Right lung (tissue), 10 donors: Measurements from ENCODE around the gene SEC22C. TPM values are rescaled to one million over a fixed set of nuclear protein-coding genes. Genes with fewer than 3 reads are reported as not detected.
"Not testable (repeated sequence)": the region's sequence is repeated elsewhere in the genome, so short reads cannot be mapped to it uniquely, and the experiment has no call there.

Experiments
- DNase-seq, 2 donors: peaks; one replicate each; pipeline ENCODE4 v3.0.0-alpha.2; 2013
- long read RNA-seq, 8 donors: transcript quantifications; one replicate each; lab custom pipeline, GENCODE V29; 2026
- polyA plus RNA-seq, 5 donors: library from polyadenylated mRNA; unstranded; fragments of 120-200 nt; gene quantifications; one replicate each; pipeline versions ENCODE4 v1.2.1 to v1.2.3, GENCODE V29; 2013; ENCODE audit warnings: inconsistent platforms in 1 of 5, low replicate concordance in 1 of 5; ENCODE audit not compliant: insufficient read length in 5 of 5, insufficient read depth in 1 of 5

SEC22C gene, protein sequence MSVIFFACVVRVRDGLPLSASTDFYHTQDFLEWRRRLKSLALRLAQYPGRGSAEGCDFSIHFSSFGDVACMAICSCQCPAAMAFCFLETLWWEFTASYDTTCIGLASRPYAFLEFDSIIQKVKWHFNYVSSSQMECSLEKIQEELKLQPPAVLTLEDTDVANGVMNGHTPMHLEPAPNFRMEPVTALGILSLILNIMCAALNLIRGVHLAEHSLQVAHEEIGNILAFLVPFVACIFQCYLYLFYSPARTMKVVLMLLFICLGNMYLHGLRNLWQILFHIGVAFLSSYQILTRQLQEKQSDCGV
- 10 to 100 TPM; 37.1 to 51.6 (median 43.3) TPM for polyA plus RNA-seq
- long read RNA-seq, donor 1, transcript SEC22C-202 (7 exons, 1,608 nt) = major isoform, 8 of 229 reads
- long read RNA-seq, donor 1, partial matches to known transcripts = 211 of 229 reads
- long read RNA-seq, donor 1, other reads (novel, unspliced or antisense) = 8 of 229 reads
- long read RNA-seq, donor 2, partial matches to known transcripts = 74 of 84 reads
- long read RNA-seq, donor 2, other reads (novel, unspliced or antisense) = 5 of 84 reads
- long read RNA-seq, donor 3, transcript SEC22C-202 (7 exons, 1,608 nt) = major isoform, 5 of 68 reads
- long read RNA-seq, donor 3, partial matches to known transcripts = 63 of 68 reads
- long read RNA-seq, donor 3, other reads (novel, unspliced or antisense) = 0 of 68 reads
- long read RNA-seq, donor 4, partial matches to known transcripts = 80 of 85 reads
- long read RNA-seq, donor 4, other reads (novel, unspliced or antisense) = 0 of 85 reads
- long read RNA-seq, donor 5, transcript SEC22C-202 (7 exons, 1,608 nt) = major isoform, 10 of 205 reads
- long read RNA-seq, donor 5, partial matches to known transcripts = 182 of 205 reads
- long read RNA-seq, donor 5, other reads (novel, unspliced or antisense) = 10 of 205 reads
- long read RNA-seq, donor 6, full-length matches to known transcripts = 12 of 144 reads
- long read RNA-seq, donor 6, partial matches to known transcripts = 123 of 144 reads
- long read RNA-seq, donor 6, other reads (novel, unspliced or antisense) = 9 of 144 reads
- long read RNA-seq, donor 7, partial matches to known transcripts = 59 of 65 reads
- long read RNA-seq, donor 7, other reads (novel, unspliced or antisense) = 0 of 65 reads
- long read RNA-seq, donor 8, partial matches to known transcripts = 41 of 68 reads
- long read RNA-seq, donor 8, other reads (novel, unspliced or antisense) = 24 of 68 reads

- DNase-seq = peak; percentile 91 to 93
Observed at GRCh38 chr3:42581709-42582473, at the start of gene SEC22C. Gene SEC22C, minus strand, starts transcription at chr3:42581967. Its CDS starts 12,921 bp downstream, at chr3:42569046.

DNA sequence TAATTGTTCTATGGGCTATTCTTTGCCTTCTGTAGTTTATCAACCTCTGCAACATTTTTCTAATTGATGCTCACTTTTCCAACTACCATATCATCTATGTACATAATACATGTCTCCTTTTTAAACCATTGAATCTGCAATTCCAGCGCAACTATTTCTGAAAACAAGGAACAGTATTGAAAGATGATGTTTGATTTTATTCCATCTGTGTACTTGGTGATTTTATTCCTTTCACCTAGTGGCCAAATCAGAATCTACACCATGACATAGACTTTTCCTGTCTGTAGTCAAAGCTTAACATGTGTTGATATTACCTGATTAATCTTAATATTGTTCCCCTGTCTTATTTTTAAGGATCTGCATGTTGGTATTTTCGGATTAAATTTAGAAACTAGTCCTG is 31.7 kb upstream of the SEC22C start:
- DNase-seq = no peak

DNA sequence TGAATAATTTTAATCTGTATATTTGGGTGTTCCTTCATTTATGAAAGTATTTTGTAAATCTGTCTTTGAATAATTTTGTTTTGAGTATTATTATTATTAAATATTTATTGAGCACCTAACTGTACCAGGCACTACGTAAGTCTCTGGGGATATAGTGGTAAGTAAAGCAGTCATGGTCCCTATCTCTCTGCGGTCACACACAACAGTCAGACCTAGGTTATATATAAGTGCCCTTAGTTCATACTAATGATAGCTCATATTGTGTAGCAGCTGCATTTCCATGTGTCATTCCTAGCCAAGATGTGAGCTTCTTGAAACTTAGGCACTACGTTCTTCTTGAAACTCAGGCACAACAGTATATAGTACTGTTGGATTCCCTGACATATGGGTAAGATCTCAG is 31.2 kb upstream of the SEC22C start:
- no peak for DNase-seq

GRCh38 chr3:42612217-42612616 is 30.4 kb upstream of the SEC22C start:
- no peak for DNase-seq

GRCh38 chr3:42610976-42611375 is 29.2 kb upstream of the SEC22C start:
- DNase-seq = no peak

GRCh38 chr3:42608581-42608980 is 26.8 kb upstream of the SEC22C start:
- DNase-seq = no peak

DNA sequence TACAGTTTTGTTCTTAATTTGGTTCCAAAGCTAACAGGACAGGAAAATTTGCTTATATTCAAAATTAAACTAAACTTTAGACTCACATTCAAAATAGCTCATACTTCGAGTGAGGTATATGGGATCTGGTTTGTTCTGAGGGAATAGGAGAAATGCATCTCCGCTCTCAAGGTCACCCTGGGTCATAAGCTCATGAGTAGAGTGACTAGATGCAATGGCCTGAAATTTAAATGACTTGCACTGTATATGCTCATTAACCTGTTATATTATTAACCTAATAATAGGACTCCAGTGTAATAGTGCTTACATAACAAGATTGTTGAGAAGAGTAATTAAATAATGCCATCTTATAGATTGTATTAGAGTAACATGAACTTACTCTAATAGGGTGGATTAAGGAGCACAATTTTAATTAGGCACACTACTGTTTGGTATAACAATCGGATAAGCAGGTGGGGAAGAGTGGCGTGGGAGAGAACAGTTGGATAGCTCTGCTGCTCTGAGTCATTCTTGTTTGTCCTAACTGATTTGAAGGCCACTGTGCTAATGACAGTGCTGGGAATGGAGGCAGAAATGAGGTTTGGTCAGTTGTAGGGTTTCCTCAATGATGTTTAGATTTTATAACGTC is 23.9 kb upstream of the SEC22C start:
- DNase-seq = no peak

DNA sequence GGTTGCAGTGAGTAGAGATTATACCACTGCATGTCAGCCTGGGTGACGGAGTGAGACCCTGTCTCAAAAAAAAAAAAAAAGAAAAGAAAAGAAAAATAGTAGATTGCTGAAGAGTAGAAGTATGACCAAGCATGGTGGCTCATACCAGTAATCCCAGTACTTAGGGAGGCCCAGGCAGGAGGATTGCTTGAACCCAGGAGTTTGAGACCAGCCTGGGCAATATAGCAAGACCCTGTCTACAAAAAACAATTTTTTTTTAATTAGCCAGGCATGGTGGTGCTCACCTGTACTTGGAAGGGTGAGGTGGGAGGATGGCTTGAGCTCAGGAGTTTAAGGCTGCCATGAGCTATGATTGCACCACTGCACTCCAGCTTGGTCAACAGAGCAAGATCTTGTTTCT is 21.2 kb upstream of the SEC22C start:
- no peak for DNase-seq

DNA sequence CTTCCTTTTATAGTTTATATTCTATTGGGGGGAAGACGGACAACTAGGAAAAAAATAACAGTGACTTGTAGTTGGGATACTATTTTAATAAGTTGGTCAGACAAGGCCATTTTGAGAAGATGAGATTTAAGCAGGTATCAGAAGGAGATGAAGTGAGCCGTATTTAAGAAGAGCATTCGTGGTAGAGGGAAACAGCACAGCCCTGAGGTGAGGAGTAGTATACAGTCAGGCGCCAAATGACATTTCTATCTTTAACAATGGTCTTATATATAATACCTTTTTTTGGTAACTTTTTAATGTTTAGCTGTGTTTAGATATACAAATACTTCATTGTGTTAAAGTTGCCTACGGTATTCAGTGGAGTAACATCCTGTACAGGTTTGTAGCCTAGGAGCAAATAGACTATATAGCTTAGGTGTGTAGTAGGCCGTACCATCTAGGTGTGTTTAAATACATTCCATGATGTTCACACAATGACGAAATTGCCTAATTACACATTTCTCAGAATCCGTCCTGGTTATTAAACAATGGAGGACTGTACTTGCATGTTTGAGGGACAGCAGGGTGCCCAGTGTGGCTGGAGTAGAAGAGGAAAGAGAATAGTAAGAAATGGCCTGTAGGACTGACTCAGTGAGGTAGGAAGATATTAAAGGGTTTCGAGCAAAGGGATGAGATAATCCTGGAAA is 20.3 kb upstream of the SEC22C start:
- DNase-seq = no peak

- peak in 1 of 2 donors; percentile 65 for DNase-seq
Observed at GRCh38 chr3:42600958-42601675, 19.4 kb upstream of the SEC22C start.

DNA sequence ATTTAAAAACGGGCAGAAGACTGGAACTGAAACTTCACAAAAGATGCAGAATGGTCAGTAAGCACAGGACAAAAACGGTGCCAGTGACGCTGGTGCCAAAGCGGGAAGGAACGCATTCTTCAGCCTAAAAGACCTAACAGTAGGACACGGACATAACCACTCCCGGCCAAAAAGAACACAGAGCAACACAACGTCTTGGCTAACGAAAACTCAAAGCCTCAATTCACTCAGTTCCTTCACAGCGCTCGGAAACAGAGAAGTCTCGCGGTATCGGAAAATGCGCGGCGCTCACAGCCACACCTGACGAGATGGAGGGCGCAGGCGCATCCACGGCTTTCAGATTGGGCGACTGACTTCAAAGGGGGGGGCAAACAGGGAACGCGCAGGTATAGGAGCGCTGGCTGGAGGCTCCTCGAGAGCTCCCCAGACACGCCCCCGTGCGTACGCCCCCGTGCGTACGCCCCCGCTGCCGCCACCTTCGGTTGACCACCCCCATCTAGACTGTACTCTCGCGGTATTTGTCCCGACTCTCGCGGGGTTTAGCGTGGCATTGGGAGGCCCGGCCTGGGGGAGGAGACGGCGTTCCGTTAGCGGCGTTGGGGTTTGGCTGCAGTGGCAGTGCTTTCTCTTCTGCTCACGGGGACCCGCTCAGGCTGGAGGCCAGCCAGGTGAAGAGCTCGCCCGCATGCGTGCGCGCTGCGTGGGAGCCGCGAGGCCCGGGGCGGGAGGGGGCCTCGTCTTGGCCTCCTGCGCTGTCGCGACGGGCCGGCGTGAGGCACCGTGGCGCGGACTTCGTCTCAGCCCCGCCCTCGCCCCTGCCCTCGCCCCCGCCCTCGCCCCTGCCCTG is 18.6 kb upstream of the SEC22C start, which contains the start of gene NKTR:
Gene NKTR, plus strand, starts transcription at position 576 of the 847 bp plus-strand sequence. CDS start 321 bp downstream, outside the sequence.
- peak; percentile 98 to 99 for DNase-seq

- not testable (repeated sequence) for DNase-seq
Observed at GRCh38 chr3:42597098-42597497, 15.3 kb upstream of the SEC22C start.

DNA sequence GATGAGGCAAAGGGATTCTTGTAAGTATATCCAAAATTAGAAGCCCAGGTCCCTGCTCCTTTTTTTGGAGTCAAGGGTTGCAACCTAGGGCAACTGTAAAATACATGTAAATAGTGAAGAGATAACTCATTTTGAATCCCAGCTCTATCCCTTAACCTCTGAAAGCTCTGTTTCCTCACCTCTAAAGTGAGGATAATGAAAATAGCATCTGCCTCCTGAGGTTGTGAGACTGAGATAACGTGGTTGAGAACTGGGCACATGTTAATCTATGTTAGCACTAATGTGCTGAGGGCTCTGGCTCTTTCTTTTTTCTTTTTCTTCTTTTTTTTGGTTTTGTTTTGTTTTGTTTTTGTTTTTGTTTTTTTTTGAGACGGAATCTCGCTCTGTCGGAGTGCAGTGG is 13.9 kb upstream of the SEC22C start:
- DNase-seq = no peak

DNA sequence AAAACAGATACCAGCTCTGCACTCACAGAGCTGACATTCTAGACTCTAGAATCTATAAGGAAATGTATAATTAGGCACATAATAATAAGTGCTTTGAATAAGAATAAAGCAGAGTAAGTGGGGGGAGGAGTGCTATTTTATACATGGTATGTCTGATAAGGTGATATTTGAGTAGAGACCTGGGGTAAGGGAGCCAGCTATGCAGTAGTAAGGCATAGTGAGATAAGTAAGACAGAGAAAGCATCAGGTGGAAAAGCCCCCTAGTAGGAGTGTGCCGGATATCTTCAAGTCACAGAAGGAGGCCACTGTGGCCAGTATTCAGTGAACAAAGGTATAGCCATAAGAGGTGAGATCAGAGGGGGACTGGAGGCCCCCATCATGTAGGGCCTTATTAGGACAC is 11.9 kb upstream of the SEC22C start:
- DNase-seq = no peak

DNA sequence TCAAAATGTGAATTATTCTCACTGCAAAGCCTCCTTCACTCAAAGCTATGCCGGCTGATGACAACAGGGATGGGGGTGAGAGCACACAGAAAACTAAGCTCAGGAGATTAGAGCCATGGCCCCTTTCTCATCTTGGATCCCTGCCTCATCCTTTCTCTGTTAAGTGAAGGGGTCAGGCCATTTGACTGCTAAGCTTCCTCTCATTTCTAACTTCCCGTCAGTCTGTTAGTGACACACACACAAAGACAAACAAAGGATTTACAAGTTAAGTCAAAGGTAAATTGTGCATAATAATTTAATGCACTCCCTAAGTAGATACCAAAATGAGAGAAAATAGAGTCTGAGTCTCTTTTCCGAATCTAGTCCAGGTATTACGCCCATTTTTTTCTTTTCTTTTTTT is 10.0 kb upstream of the SEC22C start:
- DNase-seq = no peak

DNA sequence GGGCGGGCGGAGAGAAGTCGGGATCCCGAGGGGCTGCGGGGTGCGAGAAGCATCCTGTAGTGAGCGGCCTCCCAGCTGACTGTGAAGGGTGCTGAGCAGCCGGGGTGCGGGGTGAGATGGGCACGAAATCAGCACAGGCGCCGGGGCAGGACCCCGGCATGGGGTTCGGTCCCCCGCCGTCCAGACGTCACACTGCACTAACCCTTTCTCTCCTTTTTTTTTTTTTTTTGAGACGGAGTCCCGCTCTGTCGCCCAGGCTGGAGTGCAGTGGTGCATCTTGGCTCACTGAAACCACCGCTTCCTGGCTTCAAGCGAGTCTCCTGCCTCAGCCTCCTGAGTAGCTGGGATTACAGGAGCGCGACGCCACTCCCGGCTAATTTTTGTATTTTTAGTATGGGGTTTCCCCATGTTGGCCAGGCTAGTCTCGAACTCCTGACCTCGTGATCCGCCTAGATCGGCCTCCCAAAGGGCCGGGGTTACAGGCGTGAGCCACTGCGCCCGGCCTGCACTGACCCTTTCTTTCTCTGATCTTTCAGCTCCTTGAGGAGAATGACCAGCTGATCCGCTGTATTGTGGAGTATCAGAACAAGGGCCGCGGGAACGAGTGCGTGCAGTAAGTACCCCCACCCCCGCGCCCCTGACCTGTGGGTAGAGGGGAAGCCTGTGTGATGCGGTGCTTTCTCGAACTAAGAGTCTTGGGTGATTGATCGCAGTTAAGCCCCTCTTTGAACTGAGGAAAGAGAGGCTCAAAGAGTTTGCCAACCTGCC is 9.4 kb upstream of the SEC22C start:
- no peak for DNase-seq

GRCh38 chr3:42589382-42590109 is 7.8 kb upstream of the SEC22C start:
- no peak for DNase-seq
